MM.1S (cell line): ENCODE measurements around the gene TBL1XR1.

Source experiments
- EZH2 ChIP-seq: fragments of 300-600 bp; sonication (generic); optimal IDR thresholded peaks from 2 replicates; pipeline ENCODE3; 2017; ENCODE audit warnings: low read depth, mild to moderate bottlenecking, antibody characterized with exemption, low read length, mixed read lengths
- TF ChIP-seq, protein P1 (sequence below): fragments of 300-600 bp; sonication (generic); IDR thresholded peaks from 2 replicates; pipeline ENCODE4 v1.5.1; 2016; ENCODE audit warnings: antibody characterized with exemption, low read length, mixed read lengths

DNA sequence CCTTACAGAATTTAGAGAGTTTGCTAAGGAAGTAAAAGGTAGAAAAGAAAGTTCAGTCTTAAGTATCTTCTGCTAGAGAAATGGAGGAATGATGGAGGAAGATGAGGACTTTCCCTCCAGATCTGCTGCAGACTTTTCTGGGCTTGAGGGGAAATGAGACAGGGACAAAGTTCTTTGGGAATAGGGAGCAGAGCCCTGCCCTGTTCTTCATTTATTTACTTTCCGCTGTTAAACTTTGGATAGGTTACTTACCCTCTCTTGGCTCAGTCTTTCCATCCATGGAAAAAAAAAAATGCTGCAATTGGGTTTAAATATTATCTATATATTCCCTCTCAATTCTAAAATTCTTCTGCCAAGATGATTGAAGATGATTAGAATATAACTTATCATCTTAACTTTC, 202.9 kb downstream of the TBL1XR1 start:
- TF ChIP-seq, protein P1, sequence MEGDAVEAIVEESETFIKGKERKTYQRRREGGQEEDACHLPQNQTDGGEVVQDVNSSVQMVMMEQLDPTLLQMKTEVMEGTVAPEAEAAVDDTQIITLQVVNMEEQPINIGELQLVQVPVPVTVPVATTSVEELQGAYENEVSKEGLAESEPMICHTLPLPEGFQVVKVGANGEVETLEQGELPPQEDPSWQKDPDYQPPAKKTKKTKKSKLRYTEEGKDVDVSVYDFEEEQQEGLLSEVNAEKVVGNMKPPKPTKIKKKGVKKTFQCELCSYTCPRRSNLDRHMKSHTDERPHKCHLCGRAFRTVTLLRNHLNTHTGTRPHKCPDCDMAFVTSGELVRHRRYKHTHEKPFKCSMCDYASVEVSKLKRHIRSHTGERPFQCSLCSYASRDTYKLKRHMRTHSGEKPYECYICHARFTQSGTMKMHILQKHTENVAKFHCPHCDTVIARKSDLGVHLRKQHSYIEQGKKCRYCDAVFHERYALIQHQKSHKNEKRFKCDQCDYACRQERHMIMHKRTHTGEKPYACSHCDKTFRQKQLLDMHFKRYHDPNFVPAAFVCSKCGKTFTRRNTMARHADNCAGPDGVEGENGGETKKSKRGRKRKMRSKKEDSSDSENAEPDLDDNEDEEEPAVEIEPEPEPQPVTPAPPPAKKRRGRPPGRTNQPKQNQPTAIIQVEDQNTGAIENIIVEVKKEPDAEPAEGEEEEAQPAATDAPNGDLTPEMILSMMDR, result no peak
- TF ChIP-seq EZH2, result no peak
